Measurements from ENCODE around the gene PRR5L.
"Not testable (repeated sequence)": the region's sequence is repeated elsewhere in the genome, so short reads cannot be mapped to it uniquely, and the experiment has no call there.

Gene PRR5L

GRCh38 chr11:36511062-36511461, 215.0 kb downstream of the PRR5L start:
- not testable (repeated sequence) for DNase-seq

- DNase-seq = no peak
Measured at GRCh38 chr11:36512016-36512415, 215.9 kb downstream of the PRR5L start.

GRCh38 chr11:36513965-36514364, 217.9 kb downstream of the PRR5L start:
- DNase-seq = no peak
